ENCODE measurements around the gene CENPC.
"Not testable (repeated sequence)": the region's sequence is repeated elsewhere in the genome, so short reads cannot be mapped to it uniquely, and the experiment has no call there.

The CENPC gene

GRCh38 chr4:67535280-67535840 is 9.9 kb downstream of the CENPC start:
- TF ChIP-seq CTCF (IDR thresholded peaks at IDR 0.05; ENCODE audit: insufficient read depth, low read length, poor library complexity, severe bottlenecking): no peak
- no peak for DNase-seq (ENCODE audit: extremely low read depth, insufficient read length)
- Histone ChIP-seq H3K4me3 (replicated peaks; ENCODE audit: low read depth, low read length) (no peak overlapping the region), H3K36me3 (ENCODE audit: control insufficient read depth, insufficient read depth, low read length) (peaks cover 14% of the 10 kb centered on the region), H3K27me3 (replicated peaks; ENCODE audit: control insufficient read depth, insufficient read depth, low read length) (no peaks in the 10 kb centered on the region)

GRCh38 chr4:67533112-67533511 is 12.2 kb downstream of the CENPC start:
- DNase-seq (ENCODE audit: extremely low read depth, insufficient read length): no peak
- no peak overlapping the region for H3K4me3 ChIP-seq (replicated peaks; ENCODE audit: low read depth, low read length)
- no peak for TF ChIP-seq CTCF (IDR thresholded peaks at IDR 0.05; ENCODE audit: insufficient read depth, low read length, poor library complexity, severe bottlenecking)
- peaks cover 16% of the 10 kb centered on the region for H3K36me3 ChIP-seq (ENCODE audit: control insufficient read depth, insufficient read depth, low read length)
- H3K27me3 ChIP-seq (replicated peaks; ENCODE audit: control insufficient read depth, insufficient read depth, low read length): no peaks in the 10 kb centered on the region

- H3K36me3 ChIP-seq (ENCODE audit: control insufficient read depth, insufficient read depth, low read length): peaks cover 12% of the 10 kb centered on the region
- not testable (repeated sequence) for H3K4me3 ChIP-seq (replicated peaks; ENCODE audit: low read depth, low read length); DNase-seq (ENCODE audit: extremely low read depth, insufficient read length); H3K27me3 ChIP-seq (replicated peaks; ENCODE audit: control insufficient read depth, insufficient read depth, low read length)
Measured at GRCh38 chr4:67532397-67532796, 12.9 kb downstream of the CENPC start.

GRCh38 chr4:67531379-67531962 is 13.8 kb downstream of the CENPC start:
- no peak for TF ChIP-seq CTCF (IDR thresholded peaks at IDR 0.05; ENCODE audit: insufficient read depth, low read length, poor library complexity, severe bottlenecking)

GRCh38 chr4:67524140-67524539 is 21.2 kb downstream of the CENPC start:
- H3K4me3 ChIP-seq (replicated peaks; ENCODE audit: low read depth, low read length); H3K27me3 ChIP-seq (replicated peaks; ENCODE audit: control insufficient read depth, insufficient read depth, low read length); DNase-seq (ENCODE audit: extremely low read depth, insufficient read length); H3K36me3 ChIP-seq (ENCODE audit: control insufficient read depth, insufficient read depth, low read length): not testable (repeated sequence)

More at GRCh38 chr4:67531379-67531962, 13.8 kb downstream of the CENPC start:
- H3K36me3 ChIP-seq (ENCODE audit: control insufficient read depth, insufficient read depth, low read length): peaks cover 9% of the 10 kb centered on the region
- DNase-seq (ENCODE audit: extremely low read depth, insufficient read length): no peak
- no peak overlapping the region for H3K4me3 ChIP-seq (replicated peaks; ENCODE audit: low read depth, low read length)
- H3K27me3 ChIP-seq (replicated peaks; ENCODE audit: control insufficient read depth, insufficient read depth, low read length): no peaks in the 10 kb centered on the region

GRCh38 chr4:67522851-67523671 is 22.2 kb downstream of the CENPC start:
- DNase-seq (ENCODE audit: extremely low read depth, insufficient read length): no peak
- TF ChIP-seq CTCF (IDR thresholded peaks at IDR 0.05; ENCODE audit: insufficient read depth, low read length, poor library complexity, severe bottlenecking): no peak
- Histone ChIP-seq H3K36me3 (ENCODE audit: control insufficient read depth, insufficient read depth, low read length) (peaks cover 2% of the 10 kb centered on the region; the same call in 1 of the 2 replicates), H3K4me3 (replicated peaks; ENCODE audit: low read depth, low read length) (no peak overlapping the region), H3K27me3 (replicated peaks; ENCODE audit: control insufficient read depth, insufficient read depth, low read length) (no peaks in the 10 kb centered on the region)
